GM12891 (cell line): ENCODE data around the gene CGB3.

Experiments
- POLR2A ChIP-seq: IDR thresholded peaks from 2 replicates; pipeline ENCODE4 v1.6.1; 2011; ENCODE audit warnings: low read depth, low read length, control low read depth
- POLR2AphosphoS5 ChIP-seq: IDR thresholded peaks from 2 replicates; pipeline ENCODE4 v1.6.1; 2011; ENCODE audit warnings: low read depth, low read length, control low read depth
- POU2F2 ChIP-seq: IDR thresholded peaks from 2 replicates; pipeline ENCODE4 v1.6.1; 2011; ENCODE audit warnings: low read depth, mild to moderate bottlenecking, control low read depth, low read length, moderate library complexity

DNA sequence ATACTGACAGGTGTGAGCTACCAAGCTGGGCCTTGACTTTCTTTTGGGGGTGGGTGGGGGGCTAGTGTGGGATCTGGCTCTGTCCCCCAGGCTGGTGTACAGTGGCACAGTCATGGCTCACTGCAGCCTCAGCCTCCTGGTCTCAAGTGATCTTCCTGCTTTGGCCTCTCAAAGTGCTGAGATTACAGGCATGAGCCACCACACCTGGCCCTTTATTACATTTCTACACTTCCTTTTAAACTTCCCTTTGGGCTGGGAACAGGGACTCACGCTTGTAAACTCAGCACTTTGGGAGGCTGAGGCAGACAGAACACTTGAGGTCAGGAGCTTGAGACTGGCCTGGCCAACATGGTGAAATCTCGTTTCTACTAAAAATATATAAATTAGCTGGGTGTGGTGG is 47.1 kb downstream of the CGB3 start:
- TF ChIP-seq POLR2AphosphoS5 = no peak
- no peak for TF ChIP-seq POLR2A
- no peak for TF ChIP-seq POU2F2
